ENCODE measurements around the gene NIPBL. TPM values are rescaled to one million over a fixed set of nuclear protein-coding genes. Genes with fewer than 3 reads are reported as not detected.

Gene NIPBL
- total and polyA plus RNA-seq, 2 of the 8 experiments (the other 6 are each of a cell fraction or from before 2014, with no cell fraction given), result 21.1 to 53.5 TPM

- TF ChIP-seq GTF2F1 (IDR thresholded peaks at IDR 0.05; ENCODE audit: borderline replicate concordance, low read depth, low read length) (no peak), POLR2A (IDR thresholded peaks at IDR 0.05; ENCODE audit: control extremely low read depth in 1 of 2, low read depth in 2 of 2, low read length in 2 of 2) (no peak), CTBP2 (IDR thresholded peaks at IDR 0.05; ENCODE audit: borderline replicate concordance, insufficient read depth, insufficient read length, low read length) (no peak), ASH2L (IDR thresholded peaks at IDR 0.05; ENCODE audit: low read length) (no peak), NRF1 (IDR thresholded peaks at IDR 0.05; ENCODE audit: low read depth, low read length) (no peak), RXRA (IDR thresholded peaks at IDR 0.05; ENCODE audit: insufficient read depth, low read depth, low read length) (no peak), MAFK (IDR thresholded peaks at IDR 0.05; ENCODE audit: low read depth, low read length) (no peak)
These were observed 2.9 kb downstream of the NIPBL start (continued) for GRCh38 chr5:36879274-36880033.

Measured in H1 (cell line).